Raji (cell line): ENCODE data around the gene SPARC.

Experiments
- POLR2A ChIP-seq: IDR thresholded peaks from 2 replicates; pipeline ENCODE4 v1.6.1; 2011; ENCODE audit warnings: low read depth, low read length, control low read depth; ENCODE audit not compliant: insufficient read depth

Gene SPARC

DNA sequence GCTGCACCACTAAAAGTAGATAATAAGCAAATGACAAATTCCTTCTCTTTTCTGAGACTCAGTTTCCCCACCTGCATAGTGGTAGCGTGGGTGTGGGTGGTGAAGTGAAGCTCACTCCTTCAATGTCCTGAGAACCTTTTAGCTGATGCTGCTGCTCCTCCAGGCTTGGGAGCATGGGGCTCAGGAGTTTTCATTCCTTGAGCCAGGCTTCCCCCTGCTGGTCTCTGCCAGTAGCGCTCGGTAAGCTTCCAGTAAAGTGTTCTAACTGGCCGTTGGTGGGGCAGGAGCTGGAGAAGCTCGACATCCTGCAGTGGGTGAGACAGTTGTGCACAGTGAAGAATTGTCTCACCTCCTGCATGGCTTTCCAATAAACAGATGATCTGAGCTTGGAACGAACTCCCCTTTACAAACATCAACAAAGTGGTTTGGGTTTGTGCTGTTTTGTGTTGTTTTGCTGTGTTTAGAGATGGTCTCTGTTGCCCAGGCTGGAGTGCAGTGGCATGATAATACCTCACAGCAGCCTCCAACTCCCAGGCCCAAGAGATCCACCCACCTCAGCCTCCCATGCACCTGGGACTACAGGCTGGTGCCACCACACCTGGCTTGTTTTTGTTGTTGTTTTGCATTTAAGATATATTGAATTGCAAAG lies 34.6 kb downstream of the SPARC start:
- TF ChIP-seq POLR2A = no peak

- TF ChIP-seq POLR2A = no peak
Measured at GRCh38 chr5:151648988-151649387, 37.7 kb downstream of the SPARC start.

DNA sequence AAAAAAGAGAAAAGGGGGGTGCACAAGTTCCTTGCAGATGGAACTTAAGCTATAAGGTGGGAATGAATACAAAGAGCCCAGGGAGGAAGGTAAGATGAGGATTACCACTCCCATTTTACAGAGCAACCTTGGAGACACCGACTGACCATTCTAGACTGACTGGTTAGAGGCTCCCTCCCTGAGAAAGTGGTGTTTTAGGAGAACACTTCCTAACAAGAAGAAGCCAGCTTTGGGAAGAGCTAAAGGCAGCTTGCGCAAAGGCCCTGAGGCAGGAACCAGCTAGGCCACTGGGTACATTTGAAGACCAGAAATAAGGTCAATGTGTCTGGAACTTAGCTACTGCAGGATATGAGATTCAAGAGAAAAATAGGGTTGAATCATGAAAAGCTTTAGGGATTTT lies 38.6 kb downstream of the SPARC start:
- no peak for TF ChIP-seq POLR2A

DNA sequence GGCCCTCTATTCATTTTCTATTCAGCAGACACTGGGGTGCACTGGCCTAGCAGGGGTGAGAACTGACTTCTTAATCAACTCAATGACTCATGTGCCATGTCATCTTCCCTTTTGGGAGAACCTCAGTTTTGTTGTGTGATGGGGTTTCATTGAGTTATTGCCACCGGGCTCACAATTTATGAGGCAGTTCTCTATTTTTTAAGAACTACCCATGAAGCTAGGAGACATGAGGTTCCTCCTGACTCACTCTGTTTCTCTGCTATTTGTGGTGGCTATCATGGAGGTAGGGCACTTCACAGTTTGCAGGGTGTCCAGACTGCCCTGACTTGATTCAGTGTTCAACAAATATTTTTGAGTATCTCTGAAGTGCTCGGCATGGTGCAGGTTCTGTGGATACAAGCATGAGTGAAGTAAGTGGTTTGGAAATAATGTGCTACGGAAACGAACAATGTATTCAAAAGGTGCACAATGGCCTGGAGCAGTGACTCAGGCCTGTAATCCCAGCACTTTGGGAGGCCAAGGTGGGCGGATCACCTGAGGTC lies 39.3 kb downstream of the SPARC start:
- no peak for TF ChIP-seq POLR2A

GRCh38 chr5:151646334-151646733 lies 40.4 kb downstream of the SPARC start:
- TF ChIP-seq POLR2A = no peak

DNA sequence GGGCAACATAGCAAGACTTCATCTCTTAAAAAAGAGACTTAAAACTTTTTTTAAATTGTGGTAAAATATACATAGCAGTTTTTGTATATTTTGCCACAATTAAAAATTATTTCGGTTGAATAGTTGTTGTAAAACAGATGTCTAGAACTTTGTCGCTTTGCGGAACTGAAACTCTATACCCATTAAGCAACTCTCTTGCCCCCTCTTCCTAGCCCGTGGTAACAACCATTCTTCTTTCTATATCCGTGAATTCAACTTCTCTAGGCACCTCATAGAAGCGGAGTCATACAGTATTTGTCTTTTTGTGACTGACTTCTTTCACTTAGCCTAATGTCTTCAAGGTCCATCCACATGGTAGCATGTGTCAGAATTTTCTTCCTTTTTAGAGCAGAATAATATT lies 43.3 kb downstream of the SPARC start:
- no peak for TF ChIP-seq POLR2A

DNA sequence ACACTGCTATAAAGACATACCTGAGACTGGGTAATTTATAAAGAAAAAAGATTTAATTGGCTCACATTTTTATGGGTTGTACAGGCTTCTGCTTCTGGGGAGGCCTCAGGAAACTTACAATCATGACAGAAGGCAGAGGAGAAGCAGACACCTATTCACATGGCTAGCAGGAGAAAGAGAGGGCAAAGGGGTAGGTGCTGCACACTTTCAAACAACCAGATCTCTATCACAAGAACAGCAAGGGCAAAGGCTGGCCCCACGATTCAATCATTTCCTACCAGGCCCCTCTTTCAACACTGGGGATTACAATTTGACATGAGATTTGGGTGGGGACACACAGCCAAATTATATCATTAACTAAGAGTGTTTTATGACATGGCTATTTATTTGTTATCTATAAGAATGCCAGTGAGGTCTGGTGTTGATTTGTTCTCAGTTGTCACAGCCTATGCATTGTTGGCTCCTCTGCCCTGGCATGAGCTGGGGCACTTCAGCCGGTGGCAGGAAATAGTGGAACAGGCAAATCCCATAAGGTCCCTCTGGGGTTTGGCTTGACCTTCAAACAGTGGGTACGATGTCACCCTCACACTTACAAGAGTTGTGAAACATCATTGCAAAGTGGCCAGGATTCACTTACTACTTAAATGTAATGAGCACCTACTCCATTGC lies 44.1 kb downstream of the SPARC start:
- no peak for TF ChIP-seq POLR2A

- no peak for TF ChIP-seq POLR2A
Measured at GRCh38 chr5:151638619-151639018, 48.1 kb downstream of the SPARC start.

GRCh38 chr5:151637676-151638075 lies 49.0 kb downstream of the SPARC start:
- no peak for TF ChIP-seq POLR2A

GRCh38 chr5:151633892-151634291 lies 52.8 kb downstream of the SPARC start:
- no peak for TF ChIP-seq POLR2A

DNA sequence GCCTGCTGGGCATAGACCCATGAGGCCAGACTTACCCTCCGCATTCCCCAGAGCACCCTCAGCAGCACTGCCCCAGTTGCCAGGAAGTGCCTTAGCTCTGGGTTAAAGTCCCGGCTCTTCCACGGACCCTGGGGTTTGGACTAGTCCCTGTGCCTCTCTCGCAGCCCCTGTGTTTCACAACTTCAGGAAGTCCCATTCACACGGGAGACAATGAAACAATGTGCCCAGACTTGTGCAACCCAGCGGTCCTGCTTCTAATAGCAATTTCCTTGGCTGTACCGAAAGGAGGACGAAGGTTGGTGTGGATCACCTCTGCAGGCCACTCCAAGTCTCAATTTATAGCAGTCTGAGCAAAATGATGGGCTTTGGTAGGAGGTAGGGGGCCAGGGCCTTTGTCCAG lies 53.8 kb downstream of the SPARC start:
- TF ChIP-seq POLR2A = no peak

DNA sequence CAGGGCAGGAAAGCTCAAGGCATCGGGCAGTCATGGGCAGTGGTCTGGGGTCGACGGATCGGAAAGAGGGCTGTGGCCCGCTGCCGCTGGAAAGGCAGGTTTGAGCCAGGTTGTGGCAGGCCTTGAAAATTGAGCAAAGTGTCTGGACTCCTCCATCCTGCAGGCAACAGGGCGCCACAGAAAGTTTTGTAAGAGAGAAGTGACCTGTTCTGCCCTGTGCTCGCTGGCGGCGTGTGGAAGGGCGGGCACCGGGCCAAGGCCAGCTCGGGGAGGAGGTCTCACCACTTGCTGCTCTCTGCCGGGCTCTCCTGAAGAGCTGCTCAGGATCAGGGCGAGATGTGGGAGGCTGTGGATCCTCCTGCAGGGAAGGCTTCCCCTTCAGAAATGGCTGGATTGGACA lies 54.2 kb downstream of the SPARC start:
- no peak for TF ChIP-seq POLR2A

DNA sequence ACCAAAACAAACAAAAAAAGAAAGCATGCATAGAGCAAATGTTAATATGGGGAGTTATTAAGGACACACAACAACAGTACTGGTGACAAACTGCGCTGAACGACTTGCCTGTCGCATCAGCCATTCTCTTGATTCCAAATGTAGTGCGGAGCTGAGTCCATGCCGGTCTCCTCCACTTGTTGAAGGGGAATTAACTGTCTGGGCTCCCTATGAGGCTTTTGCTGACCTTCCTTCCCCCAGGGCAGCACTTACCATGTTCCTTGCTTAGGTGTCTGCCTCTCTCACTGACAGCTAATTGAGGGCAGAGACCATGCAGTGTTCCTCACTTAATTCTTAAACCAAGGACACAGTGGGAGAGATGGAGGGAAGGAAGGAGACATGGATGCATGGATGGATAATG lies 54.8 kb downstream of the SPARC start:
- no peak for TF ChIP-seq POLR2A

DNA sequence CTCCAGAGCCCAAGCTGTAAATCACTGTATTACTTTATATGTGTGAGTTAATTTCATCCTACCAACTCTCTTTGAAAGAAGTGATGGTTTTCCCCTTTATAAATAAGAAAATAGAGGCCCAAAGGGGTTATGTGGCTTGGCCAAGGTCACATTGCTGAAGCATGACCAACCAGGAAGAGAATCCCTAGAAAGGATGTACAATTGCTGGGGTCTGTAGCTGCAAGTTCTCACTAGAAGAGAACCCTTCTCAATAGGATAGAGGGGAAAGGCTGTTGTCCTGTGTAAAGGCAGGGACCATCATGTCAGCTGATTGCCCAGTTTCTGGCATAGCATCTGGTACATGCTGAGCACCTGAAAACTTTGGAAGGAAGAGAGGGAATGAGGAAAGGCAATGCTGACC lies 56.6 kb downstream of the SPARC start:
- TF ChIP-seq POLR2A = no peak

GRCh38 chr5:151628112-151628823 lies 58.4 kb downstream of the SPARC start:
- no peak for TF ChIP-seq POLR2A

DNA sequence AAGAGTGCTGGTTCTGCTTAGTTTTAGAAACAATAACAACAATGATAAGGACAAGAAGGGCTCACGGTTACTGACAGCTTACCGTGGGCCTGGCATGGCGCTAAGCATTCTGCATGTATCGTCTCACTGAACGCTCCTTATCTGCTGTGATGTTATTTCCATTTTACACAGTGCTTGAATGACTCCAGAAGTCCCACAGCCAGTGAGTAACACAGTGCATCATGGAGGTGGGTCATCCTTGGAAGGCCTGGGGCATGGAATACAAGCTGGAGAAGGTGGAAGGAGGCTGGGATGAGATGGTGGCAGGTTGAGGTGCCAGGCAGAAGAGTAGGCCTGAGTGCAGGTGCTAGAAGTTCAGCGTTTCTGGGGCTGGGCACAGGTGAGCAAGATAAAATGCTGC lies 59.1 kb downstream of the SPARC start:
- TF ChIP-seq POLR2A = no peak
